Measurements from ENCODE around the gene PAK5.

DNA sequence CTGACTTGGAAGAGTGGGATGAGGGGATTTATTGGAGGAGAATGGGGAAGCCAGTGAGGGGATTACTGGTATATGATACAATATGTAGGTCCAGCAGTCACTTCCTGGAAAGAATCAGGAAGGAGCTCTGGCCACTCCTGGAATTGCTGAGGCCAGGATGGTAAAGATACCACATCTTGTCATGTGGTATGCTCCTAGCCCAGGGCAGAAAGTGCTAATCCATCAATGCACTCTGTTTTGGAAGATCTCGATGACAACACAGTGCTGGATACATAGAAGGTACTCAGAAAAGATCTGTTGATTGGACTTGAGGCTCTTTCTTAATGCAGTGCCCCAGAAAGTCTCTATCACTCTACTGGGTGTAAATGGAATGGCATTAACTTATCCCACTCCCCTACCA is 271.9 kb downstream of the PAK5 start:
- TF ChIP-seq, protein P1, sequence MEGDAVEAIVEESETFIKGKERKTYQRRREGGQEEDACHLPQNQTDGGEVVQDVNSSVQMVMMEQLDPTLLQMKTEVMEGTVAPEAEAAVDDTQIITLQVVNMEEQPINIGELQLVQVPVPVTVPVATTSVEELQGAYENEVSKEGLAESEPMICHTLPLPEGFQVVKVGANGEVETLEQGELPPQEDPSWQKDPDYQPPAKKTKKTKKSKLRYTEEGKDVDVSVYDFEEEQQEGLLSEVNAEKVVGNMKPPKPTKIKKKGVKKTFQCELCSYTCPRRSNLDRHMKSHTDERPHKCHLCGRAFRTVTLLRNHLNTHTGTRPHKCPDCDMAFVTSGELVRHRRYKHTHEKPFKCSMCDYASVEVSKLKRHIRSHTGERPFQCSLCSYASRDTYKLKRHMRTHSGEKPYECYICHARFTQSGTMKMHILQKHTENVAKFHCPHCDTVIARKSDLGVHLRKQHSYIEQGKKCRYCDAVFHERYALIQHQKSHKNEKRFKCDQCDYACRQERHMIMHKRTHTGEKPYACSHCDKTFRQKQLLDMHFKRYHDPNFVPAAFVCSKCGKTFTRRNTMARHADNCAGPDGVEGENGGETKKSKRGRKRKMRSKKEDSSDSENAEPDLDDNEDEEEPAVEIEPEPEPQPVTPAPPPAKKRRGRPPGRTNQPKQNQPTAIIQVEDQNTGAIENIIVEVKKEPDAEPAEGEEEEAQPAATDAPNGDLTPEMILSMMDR (conservative IDR thresholded peaks at IDR 0.05; ENCODE audit: low read depth in 2 of 2) = no peak
- no peak for TF ChIP-seq EZH2phosphoT487 (IDR thresholded peaks at IDR 0.05; ENCODE audit: unreplicated experiment)
- TF ChIP-seq, protein P2, sequence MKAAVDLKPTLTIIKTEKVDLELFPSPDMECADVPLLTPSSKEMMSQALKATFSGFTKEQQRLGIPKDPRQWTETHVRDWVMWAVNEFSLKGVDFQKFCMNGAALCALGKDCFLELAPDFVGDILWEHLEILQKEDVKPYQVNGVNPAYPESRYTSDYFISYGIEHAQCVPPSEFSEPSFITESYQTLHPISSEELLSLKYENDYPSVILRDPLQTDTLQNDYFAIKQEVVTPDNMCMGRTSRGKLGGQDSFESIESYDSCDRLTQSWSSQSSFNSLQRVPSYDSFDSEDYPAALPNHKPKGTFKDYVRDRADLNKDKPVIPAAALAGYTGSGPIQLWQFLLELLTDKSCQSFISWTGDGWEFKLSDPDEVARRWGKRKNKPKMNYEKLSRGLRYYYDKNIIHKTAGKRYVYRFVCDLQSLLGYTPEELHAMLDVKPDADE (IDR thresholded peaks at IDR 0.05) = no peak
- no peak for TF ChIP-seq EZH2 (IDR thresholded peaks at IDR 0.05; ENCODE audit: low read depth, unreplicated experiment)
- no peak for TF ChIP-seq POLR2AphosphoS5 (IDR thresholded peaks at IDR 0.05; ENCODE audit: low read depth)
- TF ChIP-seq, protein P3, sequence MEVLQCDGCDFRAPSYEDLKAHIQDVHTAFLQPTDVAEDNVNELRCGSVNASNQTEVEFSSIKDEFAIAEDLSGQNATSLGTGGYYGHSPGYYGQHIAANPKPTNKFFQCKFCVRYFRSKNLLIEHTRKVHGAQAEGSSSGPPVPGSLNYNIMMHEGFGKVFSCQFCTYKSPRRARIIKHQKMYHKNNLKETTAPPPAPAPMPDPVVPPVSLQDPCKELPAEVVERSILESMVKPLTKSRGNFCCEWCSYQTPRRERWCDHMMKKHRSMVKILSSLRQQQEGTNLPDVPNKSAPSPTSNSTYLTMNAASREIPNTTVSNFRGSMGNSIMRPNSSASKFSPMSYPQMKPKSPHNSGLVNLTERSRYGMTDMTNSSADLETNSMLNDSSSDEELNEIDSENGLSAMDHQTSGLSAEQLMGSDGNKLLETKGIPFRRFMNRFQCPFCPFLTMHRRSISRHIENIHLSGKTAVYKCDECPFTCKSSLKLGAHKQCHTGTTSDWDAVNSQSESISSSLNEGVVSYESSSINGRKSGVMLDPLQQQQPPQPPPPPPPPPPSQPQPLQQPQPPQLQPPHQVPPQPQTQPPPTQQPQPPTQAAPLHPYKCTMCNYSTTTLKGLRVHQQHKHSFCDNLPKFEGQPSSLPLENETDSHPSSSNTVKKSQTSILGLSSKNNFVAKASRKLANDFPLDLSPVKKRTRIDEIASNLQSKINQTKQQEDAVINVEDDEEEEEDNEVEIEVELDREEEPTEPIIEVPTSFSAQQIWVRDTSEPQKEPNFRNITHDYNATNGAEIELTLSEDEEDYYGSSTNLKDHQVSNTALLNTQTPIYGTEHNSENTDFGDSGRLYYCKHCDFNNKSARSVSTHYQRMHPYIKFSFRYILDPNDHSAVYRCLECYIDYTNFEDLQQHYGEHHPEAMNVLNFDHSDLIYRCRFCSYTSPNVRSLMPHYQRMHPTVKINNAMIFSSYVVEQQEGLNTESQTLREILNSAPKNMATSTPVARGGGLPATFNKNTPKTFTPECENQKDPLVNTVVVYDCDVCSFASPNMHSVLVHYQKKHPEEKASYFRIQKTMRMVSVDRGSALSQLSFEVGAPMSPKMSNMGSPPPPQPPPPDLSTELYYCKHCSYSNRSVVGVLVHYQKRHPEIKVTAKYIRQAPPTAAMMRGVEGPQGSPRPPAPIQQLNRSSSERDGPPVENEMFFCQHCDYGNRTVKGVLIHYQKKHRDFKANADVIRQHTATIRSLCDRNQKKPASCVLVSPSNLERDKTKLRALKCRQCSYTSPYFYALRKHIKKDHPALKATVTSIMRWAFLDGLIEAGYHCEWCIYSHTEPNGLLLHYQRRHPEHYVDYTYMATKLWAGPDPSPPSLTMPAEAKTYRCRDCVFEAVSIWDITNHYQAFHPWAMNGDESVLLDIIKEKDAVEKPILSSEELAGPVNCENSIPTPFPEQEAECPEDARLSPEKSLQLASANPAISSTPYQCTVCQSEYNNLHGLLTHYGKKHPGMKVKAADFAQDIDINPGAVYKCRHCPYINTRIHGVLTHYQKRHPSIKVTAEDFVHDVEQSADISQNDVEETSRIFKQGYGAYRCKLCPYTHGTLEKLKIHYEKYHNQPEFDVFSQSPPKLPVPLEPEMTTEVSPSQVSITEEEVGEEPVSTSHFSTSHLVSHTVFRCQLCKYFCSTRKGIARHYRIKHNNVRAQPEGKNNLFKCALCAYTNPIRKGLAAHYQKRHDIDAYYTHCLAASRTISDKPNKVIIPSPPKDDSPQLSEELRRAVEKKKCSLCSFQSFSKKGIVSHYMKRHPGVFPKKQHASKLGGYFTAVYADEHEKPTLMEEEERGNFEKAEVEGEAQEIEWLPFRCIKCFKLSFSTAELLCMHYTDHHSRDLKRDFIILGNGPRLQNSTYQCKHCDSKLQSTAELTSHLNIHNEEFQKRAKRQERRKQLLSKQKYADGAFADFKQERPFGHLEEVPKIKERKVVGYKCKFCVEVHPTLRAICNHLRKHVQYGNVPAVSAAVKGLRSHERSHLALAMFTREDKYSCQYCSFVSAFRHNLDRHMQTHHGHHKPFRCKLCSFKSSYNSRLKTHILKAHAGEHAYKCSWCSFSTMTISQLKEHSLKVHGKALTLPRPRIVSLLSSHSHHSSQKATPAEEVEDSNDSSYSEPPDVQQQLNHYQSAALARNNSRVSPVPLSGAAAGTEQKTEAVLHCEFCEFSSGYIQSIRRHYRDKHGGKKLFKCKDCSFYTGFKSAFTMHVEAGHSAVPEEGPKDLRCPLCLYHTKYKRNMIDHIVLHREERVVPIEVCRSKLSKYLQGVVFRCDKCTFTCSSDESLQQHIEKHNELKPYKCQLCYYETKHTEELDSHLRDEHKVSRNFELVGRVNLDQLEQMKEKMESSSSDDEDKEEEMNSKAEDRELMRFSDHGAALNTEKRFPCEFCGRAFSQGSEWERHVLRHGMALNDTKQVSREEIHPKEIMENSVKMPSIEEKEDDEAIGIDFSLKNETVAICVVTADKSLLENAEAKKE (CRISPR knock-in tag; IDR thresholded peaks at IDR 0.05) = no peak
- no peak for TF ChIP-seq ZNF114 (CRISPR knock-in tag; IDR thresholded peaks at IDR 0.05)
- TF ChIP-seq, protein P4, sequence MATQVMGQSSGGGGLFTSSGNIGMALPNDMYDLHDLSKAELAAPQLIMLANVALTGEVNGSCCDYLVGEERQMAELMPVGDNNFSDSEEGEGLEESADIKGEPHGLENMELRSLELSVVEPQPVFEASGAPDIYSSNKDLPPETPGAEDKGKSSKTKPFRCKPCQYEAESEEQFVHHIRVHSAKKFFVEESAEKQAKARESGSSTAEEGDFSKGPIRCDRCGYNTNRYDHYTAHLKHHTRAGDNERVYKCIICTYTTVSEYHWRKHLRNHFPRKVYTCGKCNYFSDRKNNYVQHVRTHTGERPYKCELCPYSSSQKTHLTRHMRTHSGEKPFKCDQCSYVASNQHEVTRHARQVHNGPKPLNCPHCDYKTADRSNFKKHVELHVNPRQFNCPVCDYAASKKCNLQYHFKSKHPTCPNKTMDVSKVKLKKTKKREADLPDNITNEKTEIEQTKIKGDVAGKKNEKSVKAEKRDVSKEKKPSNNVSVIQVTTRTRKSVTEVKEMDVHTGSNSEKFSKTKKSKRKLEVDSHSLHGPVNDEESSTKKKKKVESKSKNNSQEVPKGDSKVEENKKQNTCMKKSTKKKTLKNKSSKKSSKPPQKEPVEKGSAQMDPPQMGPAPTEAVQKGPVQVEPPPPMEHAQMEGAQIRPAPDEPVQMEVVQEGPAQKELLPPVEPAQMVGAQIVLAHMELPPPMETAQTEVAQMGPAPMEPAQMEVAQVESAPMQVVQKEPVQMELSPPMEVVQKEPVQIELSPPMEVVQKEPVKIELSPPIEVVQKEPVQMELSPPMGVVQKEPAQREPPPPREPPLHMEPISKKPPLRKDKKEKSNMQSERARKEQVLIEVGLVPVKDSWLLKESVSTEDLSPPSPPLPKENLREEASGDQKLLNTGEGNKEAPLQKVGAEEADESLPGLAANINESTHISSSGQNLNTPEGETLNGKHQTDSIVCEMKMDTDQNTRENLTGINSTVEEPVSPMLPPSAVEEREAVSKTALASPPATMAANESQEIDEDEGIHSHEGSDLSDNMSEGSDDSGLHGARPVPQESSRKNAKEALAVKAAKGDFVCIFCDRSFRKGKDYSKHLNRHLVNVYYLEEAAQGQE (IDR thresholded peaks at IDR 0.05; ENCODE audit: unreplicated experiment) = no peak
- no peak for TF ChIP-seq CREB1 (CRISPR knock-in tag; IDR thresholded peaks at IDR 0.05; ENCODE audit: low read depth)
- no peak for TF ChIP-seq JUNB (IDR thresholded peaks at IDR 0.05; ENCODE audit: unreplicated experiment)
- no peak for TF ChIP-seq STAT1 (IDR thresholded peaks at IDR 0.05; ENCODE audit: unreplicated experiment)
- TF ChIP-seq NANOG (IDR thresholded peaks at IDR 0.05; ENCODE audit: borderline replicate concordance) = no peak
